ENCODE results near the gene FAM47E.

Gene FAM47E

DNA sequence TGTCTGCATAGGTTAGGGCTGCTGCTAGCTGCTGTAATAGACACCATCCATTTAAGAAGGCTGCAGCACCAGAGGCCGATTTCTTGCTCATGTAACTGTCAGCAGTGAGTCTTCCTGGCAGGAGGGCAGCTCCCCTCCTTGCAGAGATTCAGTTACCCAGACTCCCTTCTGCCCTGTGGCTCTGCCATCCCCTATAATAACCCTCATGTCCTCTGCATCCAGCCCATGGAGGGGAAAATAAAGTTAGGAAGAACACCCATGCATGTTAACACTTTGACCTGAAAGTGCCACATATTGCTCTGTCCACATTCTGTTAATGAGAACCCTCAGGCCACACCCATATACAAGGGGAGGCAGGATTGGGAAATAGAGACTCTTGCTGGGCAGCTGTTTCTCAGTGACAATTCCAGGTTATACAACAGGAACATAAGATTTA, 60.4 kb downstream of the FAM47E start (continued):
- TF ChIP-seq, protein P1, sequence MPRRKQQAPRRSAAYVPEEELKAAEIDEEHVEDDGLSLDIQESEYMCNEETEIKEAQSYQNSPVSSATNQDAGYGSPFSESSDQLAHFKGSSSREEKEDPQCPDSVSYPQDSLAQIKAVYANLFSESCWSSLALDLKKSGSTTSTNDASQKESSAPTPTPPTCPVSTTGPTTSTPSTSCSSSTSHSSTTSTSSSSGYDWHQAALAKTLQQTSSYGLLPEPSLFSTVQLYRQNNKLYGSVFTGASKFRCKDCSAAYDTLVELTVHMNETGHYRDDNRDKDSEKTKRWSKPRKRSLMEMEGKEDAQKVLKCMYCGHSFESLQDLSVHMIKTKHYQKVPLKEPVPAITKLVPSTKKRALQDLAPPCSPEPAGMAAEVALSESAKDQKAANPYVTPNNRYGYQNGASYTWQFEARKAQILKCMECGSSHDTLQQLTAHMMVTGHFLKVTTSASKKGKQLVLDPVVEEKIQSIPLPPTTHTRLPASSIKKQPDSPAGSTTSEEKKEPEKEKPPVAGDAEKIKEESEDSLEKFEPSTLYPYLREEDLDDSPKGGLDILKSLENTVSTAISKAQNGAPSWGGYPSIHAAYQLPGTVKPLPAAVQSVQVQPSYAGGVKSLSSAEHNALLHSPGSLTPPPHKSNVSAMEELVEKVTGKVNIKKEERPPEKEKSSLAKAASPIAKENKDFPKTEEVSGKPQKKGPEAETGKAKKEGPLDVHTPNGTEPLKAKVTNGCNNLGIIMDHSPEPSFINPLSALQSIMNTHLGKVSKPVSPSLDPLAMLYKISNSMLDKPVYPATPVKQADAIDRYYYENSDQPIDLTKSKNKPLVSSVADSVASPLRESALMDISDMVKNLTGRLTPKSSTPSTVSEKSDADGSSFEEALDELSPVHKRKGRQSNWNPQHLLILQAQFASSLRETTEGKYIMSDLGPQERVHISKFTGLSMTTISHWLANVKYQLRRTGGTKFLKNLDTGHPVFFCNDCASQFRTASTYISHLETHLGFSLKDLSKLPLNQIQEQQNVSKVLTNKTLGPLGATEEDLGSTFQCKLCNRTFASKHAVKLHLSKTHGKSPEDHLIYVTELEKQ (tag by site-specific recombination; IDR thresholded peaks at IDR 0.05; ENCODE audit: borderline replicate concordance), result no peak
- TF ChIP-seq ZSCAN16 (tag by site-specific recombination; IDR thresholded peaks at IDR 0.05), result no peak
- TF ChIP-seq ZNF202 (tag by site-specific recombination; IDR thresholded peaks at IDR 0.05; ENCODE audit: borderline replicate concordance), result no peak
- no peak for TF ChIP-seq KLF9 (tag by site-specific recombination; IDR thresholded peaks at IDR 0.05; ENCODE audit: low read depth)
- no peak for TF ChIP-seq ZNF211 (tag by site-specific recombination; IDR thresholded peaks at IDR 0.05; ENCODE audit: low read depth)
- no peak for TF ChIP-seq ZNF37A (tag by site-specific recombination; IDR thresholded peaks at IDR 0.05)
- TF ChIP-seq, protein P2, sequence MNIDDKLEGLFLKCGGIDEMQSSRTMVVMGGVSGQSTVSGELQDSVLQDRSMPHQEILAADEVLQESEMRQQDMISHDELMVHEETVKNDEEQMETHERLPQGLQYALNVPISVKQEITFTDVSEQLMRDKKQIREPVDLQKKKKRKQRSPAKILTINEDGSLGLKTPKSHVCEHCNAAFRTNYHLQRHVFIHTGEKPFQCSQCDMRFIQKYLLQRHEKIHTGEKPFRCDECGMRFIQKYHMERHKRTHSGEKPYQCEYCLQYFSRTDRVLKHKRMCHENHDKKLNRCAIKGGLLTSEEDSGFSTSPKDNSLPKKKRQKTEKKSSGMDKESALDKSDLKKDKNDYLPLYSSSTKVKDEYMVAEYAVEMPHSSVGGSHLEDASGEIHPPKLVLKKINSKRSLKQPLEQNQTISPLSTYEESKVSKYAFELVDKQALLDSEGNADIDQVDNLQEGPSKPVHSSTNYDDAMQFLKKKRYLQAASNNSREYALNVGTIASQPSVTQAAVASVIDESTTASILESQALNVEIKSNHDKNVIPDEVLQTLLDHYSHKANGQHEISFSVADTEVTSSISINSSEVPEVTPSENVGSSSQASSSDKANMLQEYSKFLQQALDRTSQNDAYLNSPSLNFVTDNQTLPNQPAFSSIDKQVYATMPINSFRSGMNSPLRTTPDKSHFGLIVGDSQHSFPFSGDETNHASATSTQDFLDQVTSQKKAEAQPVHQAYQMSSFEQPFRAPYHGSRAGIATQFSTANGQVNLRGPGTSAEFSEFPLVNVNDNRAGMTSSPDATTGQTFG (tag by site-specific recombination; IDR thresholded peaks at IDR 0.05; ENCODE audit: borderline replicate concordance), result no peak

DNA sequence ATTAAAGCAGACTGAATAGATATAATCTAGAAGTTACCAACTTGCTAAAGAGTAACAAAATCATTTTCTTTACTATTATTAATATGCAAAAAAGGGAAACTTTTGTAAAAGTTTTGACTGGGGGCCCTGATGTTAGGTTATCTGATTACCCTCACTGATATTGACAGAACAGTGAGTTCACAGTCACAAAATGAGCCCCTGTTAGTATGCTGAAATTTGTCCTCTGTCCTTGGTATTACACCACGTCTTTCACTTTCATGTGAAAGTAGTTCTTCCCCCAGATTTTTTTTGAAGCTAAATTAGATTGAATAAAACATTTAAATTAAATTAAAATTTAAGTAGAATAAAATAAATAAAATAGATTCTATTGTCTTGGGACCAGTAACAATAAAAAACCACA, 60.9 kb downstream of the FAM47E start:
- TF ChIP-seq, protein P3, sequence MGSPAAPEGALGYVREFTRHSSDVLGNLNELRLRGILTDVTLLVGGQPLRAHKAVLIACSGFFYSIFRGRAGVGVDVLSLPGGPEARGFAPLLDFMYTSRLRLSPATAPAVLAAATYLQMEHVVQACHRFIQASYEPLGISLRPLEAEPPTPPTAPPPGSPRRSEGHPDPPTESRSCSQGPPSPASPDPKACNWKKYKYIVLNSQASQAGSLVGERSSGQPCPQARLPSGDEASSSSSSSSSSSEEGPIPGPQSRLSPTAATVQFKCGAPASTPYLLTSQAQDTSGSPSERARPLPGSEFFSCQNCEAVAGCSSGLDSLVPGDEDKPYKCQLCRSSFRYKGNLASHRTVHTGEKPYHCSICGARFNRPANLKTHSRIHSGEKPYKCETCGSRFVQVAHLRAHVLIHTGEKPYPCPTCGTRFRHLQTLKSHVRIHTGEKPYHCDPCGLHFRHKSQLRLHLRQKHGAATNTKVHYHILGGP (tag by site-specific recombination; IDR thresholded peaks at IDR 0.05), result no peak
- TF ChIP-seq ZNF791 (tag by site-specific recombination; IDR thresholded peaks at IDR 0.05), result no peak
- no peak for TF ChIP-seq ZNF558 (tag by site-specific recombination; IDR thresholded peaks at IDR 0.05)
- TF ChIP-seq, protein P4, sequence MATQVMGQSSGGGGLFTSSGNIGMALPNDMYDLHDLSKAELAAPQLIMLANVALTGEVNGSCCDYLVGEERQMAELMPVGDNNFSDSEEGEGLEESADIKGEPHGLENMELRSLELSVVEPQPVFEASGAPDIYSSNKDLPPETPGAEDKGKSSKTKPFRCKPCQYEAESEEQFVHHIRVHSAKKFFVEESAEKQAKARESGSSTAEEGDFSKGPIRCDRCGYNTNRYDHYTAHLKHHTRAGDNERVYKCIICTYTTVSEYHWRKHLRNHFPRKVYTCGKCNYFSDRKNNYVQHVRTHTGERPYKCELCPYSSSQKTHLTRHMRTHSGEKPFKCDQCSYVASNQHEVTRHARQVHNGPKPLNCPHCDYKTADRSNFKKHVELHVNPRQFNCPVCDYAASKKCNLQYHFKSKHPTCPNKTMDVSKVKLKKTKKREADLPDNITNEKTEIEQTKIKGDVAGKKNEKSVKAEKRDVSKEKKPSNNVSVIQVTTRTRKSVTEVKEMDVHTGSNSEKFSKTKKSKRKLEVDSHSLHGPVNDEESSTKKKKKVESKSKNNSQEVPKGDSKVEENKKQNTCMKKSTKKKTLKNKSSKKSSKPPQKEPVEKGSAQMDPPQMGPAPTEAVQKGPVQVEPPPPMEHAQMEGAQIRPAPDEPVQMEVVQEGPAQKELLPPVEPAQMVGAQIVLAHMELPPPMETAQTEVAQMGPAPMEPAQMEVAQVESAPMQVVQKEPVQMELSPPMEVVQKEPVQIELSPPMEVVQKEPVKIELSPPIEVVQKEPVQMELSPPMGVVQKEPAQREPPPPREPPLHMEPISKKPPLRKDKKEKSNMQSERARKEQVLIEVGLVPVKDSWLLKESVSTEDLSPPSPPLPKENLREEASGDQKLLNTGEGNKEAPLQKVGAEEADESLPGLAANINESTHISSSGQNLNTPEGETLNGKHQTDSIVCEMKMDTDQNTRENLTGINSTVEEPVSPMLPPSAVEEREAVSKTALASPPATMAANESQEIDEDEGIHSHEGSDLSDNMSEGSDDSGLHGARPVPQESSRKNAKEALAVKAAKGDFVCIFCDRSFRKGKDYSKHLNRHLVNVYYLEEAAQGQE (tag by site-specific recombination; IDR thresholded peaks at IDR 0.05), result 0 out of 2 replicates have a peak, but pooled peaks have one; percentile 30
- no peak for TF ChIP-seq ZBTB17 (tag by site-specific recombination; IDR thresholded peaks at IDR 0.05)
- TF ChIP-seq ZNF202 (tag by site-specific recombination; IDR thresholded peaks at IDR 0.05; ENCODE audit: borderline replicate concordance), result no peak
- no peak for TF ChIP-seq ZFHX2 (tag by site-specific recombination; conservative IDR thresholded peaks at IDR 0.05)
- H3K36me3 ChIP-seq (ENCODE audit: control insufficient read depth in 2 of 2, insufficient read depth in 1 of 2, low read length in 2 of 2), result peaks cover 0 to 17% of the 10 kb centered on the region in 2 experiments; a peak in 1 of 3 replicates
- no peak overlapping the region for H3K4me3 ChIP-seq (ENCODE audit: low read depth, low read length)
- H3K27ac ChIP-seq (ENCODE audit: extremely low read depth, low read depth, low read length), result no peak overlapping the region
- ChIA-PET CTCF (no interaction called here), POLR2A (no interaction called here)
- H3K9me3 ChIP-seq (ENCODE audit: control insufficient read depth, insufficient read depth, low read depth, low read length), result no peaks in the 10 kb centered on the region
- no peaks in the 10 kb centered on the region for H3K4me1 ChIP-seq (ENCODE audit: control insufficient read depth, insufficient read depth, low read length)

All from HEK293 (cell line).